ENCODE results near the gene WNT9A.
"Not testable (repeated sequence)": the region's sequence is repeated elsewhere in the genome, so short reads cannot be mapped to it uniquely, and the experiment has no call there.

The WNT9A gene

DNA sequence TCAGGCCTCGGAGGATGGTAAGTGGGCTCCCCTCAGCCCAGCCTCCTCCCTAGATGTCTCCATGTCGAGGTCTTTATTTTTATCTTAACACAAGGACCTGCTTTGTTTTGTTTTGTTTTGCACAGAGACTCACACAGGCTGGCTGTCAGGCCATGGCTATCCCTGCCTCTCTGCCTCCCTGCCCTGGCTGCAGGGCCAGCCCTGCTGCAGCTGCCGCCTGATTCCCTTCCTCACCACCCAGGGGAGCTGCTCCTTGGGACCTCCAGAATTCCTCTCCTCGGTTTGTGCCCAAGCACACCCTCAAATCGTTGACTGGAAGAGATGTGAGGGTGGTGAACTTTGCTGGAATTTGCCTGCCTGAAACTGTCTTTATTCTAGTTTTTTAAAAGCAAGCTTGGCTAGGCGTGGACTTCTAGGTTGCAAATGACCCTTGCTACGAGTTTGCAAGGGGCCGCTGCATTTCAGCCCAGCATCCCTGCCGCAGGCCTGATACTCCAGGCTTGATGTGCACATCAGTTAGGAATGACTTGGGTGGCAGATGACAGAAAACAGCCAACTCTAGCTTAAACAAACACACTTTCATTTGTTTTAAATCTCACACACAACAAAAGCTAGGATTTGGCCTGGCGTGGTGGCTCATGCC is 37.1 kb downstream of the WNT9A start:
- DNase-seq (ENCODE audit: low read depth) = no peak

DNA sequence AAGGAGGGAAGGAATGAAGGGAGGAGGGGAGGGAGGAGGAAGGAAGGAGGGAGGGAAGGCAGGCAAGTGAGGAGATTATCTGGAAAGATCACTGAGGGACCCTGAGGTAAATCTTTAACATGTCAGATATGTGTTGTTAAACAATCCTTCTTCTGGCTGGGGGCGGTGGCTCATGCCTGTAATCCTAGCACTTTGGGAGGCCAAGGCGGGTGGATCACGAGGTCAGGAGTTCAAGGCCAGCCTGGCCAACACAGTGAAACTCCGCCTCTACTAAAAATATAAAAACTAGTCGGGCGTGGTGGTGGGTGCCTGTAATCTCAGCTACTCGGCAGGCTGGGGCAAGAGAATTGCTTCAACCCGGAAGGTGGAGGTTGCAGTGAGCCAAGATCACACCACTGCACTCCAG is 37.8 kb downstream of the WNT9A start:
- DNase-seq (ENCODE audit: low read depth) = not testable (repeated sequence)

- DNase-seq (ENCODE audit: low read depth) = no peak
Observed at GRCh38 chr1:227909188-227909587, 38.5 kb downstream of the WNT9A start.

- no peak for DNase-seq (ENCODE audit: low read depth)
Observed at GRCh38 chr1:227908359-227908758, 39.4 kb downstream of the WNT9A start.

DNA sequence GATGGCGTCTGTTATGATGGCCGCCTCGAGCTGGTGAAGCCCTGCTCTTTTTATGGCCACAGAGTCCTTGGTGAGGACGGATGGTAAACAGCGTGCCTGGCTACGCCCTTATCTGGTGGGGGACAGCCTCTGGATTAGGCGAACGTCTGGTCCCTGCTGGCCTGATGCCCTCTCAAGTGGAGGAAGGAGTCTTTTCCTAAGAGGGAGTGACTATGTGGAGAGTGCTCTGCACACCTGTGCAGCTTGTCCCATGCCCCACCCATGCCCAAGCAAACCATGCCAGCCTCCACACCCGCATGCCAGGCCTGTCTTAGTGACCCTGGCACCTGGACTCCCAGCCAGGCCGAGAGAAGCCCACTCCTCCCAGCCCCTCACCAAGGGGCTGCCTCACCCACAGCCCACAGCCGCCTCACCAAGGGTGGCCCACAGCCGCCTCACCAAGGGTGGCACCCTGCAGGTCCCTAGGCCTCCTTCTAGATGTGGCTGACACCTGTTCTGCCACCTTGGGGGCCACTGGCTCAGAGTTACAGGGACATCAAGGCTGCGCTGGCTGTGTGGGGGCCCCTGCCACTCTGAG is 40.2 kb downstream of the WNT9A start:
- no peak for DNase-seq (ENCODE audit: low read depth)

GRCh38 chr1:227906550-227907071 is 41.1 kb downstream of the WNT9A start:
- no peak for DNase-seq (ENCODE audit: low read depth)

DNA sequence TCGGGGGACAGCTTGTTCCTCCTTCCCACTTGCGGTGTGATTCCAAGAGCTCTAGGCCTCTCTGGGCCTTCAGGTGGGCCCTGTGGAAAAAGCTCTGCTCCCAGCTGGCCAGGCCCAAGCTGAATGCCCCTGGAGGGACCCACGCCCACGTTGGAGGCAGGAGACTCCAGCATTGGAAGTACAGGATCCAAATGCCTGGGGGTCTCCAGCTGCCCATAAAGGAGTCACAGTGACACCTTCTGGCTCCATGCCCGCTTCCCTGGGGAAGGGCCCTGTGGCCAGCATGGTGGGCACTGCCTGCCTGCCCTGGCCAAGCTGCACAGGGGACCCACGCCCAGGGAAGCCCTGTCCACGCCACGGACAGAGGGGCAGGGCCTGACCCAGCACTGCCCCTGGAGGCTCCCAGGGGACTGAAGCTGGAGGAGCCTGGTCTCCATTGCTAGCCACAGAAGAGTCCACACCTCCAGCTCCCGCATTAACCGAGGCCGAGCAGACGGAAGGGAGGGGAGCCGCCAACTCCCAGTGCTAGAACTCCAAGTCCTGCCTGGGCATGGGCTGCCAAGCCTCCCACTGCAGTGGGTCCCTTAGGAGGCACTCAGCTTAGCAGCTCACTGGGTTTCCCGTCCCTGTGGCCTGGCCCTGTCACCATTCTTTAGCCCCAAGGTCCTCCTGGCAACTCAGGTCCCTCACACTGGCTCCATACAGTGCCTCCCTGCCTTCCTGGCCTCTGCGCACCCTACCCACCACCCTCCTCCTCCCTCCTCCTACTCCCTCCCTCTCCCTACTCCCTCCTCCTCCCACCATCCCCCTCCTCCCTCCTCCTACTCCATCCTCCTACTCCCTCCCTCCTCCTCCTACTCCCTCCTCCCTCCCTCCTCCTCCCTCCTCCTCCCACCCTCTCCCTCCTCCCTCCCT is 41.9 kb downstream of the WNT9A start:
- no peak for DNase-seq (ENCODE audit: low read depth)

- DNase-seq (ENCODE audit: low read depth) = no peak
Observed at GRCh38 chr1:227904541-227905335, 43.0 kb downstream of the WNT9A start.

GRCh38 chr1:227903614-227904501 is 43.9 kb downstream of the WNT9A start:
- no peak for DNase-seq (ENCODE audit: low read depth)

- DNase-seq (ENCODE audit: low read depth) = no peak
Observed at GRCh38 chr1:227903061-227903521, 44.6 kb downstream of the WNT9A start.

DNA sequence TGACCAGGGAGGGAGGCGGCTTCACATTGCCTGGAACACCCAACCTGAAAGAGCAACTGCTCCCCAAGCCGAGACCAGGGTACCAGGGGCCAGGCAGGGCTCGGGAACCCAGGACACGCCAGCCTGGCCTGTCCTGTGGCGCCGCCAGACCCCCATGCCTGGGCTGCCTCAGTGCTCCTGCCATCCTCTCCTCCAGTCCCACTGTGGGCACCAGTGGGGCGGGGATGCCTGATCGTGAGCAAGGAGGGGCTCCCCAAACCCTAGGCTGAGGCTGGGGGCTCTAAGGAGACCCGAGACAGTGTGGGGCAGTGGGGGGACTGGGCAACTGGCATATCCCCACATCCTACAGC is 45.1 kb downstream of the WNT9A start:
- no peak for DNase-seq (ENCODE audit: low read depth)

DNA sequence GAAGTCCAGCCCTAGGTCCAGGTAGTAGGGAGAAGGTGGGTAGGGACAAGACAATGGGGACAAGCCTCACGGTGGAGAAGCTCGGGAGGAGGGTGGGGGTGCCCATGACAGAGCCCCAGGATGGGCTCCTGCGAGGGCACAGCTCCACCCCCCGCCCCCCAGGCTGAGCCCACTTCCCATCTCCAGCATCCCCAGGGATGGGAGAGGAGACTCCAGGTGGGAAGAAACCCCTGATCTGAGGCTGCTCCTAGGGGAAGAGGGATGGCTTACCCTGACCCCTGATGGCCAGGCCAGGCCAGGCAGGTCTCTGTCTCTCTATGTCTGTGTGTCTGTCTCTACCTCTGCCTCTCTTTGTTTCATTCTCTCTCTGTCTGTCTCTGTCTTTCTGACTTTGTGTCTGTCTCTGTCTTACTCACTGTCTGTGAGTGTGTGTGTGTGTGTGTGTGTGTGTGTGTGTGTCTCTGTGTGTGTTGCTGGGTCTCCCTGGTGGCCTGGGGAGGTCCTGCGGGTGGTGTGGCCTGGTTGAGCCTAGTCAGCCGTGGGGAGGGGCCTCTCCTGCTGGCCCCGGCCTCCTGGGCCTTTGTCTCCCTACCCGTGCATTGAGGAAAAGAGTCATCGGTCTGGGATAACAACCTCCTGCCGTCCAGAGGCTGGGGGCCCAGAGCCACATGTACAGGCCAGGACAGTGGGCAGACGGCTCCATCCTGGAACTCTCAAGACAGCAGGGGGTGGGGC is 45.7 kb downstream of the WNT9A start:
- no peak for DNase-seq (ENCODE audit: low read depth)

- no peak for DNase-seq (ENCODE audit: low read depth)
Observed at GRCh38 chr1:227901239-227901905, 46.4 kb downstream of the WNT9A start.

DNA sequence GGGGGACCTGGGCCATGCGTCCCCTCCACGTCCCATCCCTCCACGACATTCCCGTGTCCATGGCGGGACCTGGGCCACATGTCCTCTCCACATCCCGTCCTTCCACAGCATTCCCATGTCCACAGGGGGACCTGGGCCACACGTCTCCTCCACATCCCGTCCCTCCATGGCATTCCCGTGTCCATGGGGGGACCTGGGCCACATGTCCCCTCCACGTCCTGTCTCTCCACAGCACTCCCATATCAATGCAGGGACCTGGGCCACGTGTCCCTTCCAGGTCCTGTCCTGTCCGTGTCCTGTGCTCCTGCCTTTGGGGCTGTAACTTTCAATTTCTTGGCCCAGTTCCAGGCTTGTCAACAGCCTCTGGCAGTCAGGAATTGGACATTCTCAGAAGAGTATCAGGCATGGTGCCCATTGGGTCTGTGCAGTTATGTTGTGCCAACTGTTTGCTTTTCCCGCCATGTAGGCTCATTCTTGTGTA is 47.1 kb downstream of the WNT9A start:
- DNase-seq (ENCODE audit: low read depth) = no peak

- no peak for DNase-seq (ENCODE audit: low read depth)
Observed at GRCh38 chr1:227899820-227900449, 47.8 kb downstream of the WNT9A start.

DNA sequence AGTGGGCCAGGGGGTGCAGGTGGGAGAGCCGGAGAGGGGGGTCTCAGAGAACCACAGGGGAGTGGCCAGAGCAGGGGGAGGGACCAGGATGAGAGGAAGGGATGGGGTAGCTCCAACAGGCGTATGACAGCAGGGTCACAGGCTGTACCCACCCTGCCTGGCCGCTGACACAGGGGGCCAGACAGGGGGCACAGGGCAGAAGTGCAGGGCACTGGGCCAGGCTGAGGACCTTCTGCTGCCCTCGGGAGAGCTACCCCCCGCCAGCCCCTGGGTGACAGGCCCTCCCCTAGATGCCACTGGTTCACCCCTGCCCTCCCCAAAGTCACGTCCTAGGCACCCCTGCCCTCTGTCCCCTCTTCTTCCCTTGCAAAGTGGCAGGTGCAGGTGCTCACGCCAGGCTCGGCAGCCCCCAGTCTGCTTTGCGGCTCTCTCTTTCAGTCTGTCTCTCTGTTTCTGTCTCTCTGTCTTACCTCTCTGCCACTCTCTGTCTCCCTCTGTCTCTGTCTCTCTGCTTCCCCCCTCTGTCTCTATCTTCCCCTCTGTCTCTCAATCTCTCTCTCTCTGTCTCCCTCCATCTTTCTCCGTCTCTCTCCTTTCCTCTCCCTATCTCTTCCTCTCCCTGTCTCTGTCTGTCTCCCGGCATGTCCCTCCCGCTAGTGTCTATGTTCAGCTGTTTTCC is 48.5 kb downstream of the WNT9A start:
- no peak for DNase-seq (ENCODE audit: low read depth)

- DNase-seq (ENCODE audit: low read depth) = no peak
Observed at GRCh38 chr1:227898502-227899140, 49.1 kb downstream of the WNT9A start.
